Mesenchymal stem cell (in vitro differentiated cells and primary cell): Measurements from ENCODE around the gene P3H4.
A peak's percentile ranks its signal among the peaks of the same experiment; 100 is the strongest.

ENCODE experiments used
- DNase-seq: peaks from one replicate; pipeline ENCODE4 v3.0.0-alpha.2; 2013
- H2AFZ ChIP-seq: one replicate; pipeline ENCODE4 v1.6.1; 2013; ENCODE audit warnings: low read depth, mild to moderate bottlenecking, control low read depth, inconsistent platforms, low read length, moderate library complexity
- H2AK5ac ChIP-seq: 2 replicates; pipeline ENCODE4 v1.6.1; 2013; ENCODE audit warnings: low read length, moderate library complexity, mild to moderate bottlenecking, inconsistent platforms; ENCODE audit not compliant: severe bottlenecking
- H2BK120ac ChIP-seq: one replicate; pipeline ENCODE4 v1.6.1; 2013; ENCODE audit warnings: low read depth, mild to moderate bottlenecking, inconsistent platforms, low read length, moderate library complexity
- H2BK12ac ChIP-seq, 2 experiments: one replicate each; pipeline ENCODE4 v1.6.1; 2013; ENCODE audit warnings: inconsistent platforms in 2 of 2, low read length in 2 of 2, mild to moderate bottlenecking in 2 of 2, moderate library complexity in 2 of 2, control low read depth in 1 of 2
- H2BK15ac ChIP-seq: one replicate; pipeline ENCODE4 v1.6.1; 2013; ENCODE audit warnings: mild to moderate bottlenecking, low read depth, inconsistent platforms; ENCODE audit not compliant: poor library complexity, severe bottlenecking
- H2BK5ac ChIP-seq: 2 replicates; pipeline ENCODE4 v1.6.1; 2013; ENCODE audit warnings: low read depth, mild to moderate bottlenecking, low read length, control low read depth, inconsistent platforms; ENCODE audit not compliant: poor library complexity, severe bottlenecking
- H3K14ac ChIP-seq, 2 experiments: one replicate each; pipeline ENCODE4 v1.6.1; 2013; ENCODE audit warnings: inconsistent platforms in 2 of 2, low read length in 2 of 2, control low read depth in 1 of 2, mild to moderate bottlenecking in 1 of 2, moderate library complexity in 1 of 2
- H3K18ac ChIP-seq, 2 experiments: one replicate each; pipeline ENCODE4 v1.6.1; 2013; ENCODE audit warnings: inconsistent platforms in 2 of 2, low read length in 2 of 2, control low read depth in 1 of 2, low read depth in 1 of 2, mild to moderate bottlenecking in 1 of 2
- H3K23ac ChIP-seq, 2 experiments: one replicate each; pipeline ENCODE4 v1.6.1; 2013; ENCODE audit warnings: inconsistent platforms in 2 of 2, low read length in 2 of 2, mild to moderate bottlenecking in 2 of 2, moderate library complexity in 2 of 2, control low read depth in 1 of 2
- H3K27ac ChIP-seq: 2 replicates; pipeline ENCODE4 v1.5.1; 2013; ENCODE audit warnings: mild to moderate bottlenecking, moderate library complexity, low read length, control low read depth, inconsistent platforms; ENCODE audit not compliant: poor library complexity, severe bottlenecking
- H3K27me3 ChIP-seq, 2 experiments: 2 replicates each; pipeline versions ENCODE4 v1.6.1 to v1.7.0; 2013; ENCODE audit warnings: low read length in 2 of 2, mild to moderate bottlenecking in 2 of 2, moderate library complexity in 2 of 2, control low read depth in 1 of 2, inconsistent platforms in 1 of 2; ENCODE audit not compliant: control insufficient read depth in 1 of 2, insufficient read depth in 1 of 2
- H3K36me3 ChIP-seq, 2 experiments: 2 replicates each; pipeline versions ENCODE4 v1.6.1 to v1.7.0; 2013; ENCODE audit warnings: low read length in 2 of 2, control low read depth in 1 of 2, inconsistent platforms in 1 of 2, low read depth in 1 of 2, mild to moderate bottlenecking in 1 of 2; ENCODE audit not compliant: insufficient read depth in 2 of 2, control insufficient read depth in 1 of 2
- H3K4ac ChIP-seq, 2 experiments: one replicate each; pipeline ENCODE4 v1.6.1; 2013; ENCODE audit warnings: inconsistent platforms in 2 of 2, low read length in 2 of 2, mild to moderate bottlenecking in 2 of 2, moderate library complexity in 2 of 2, control low read depth in 1 of 2, low read depth in 1 of 2
- H3K4me1 ChIP-seq: 2 replicates; pipeline ENCODE4 v1.6.1; 2013; ENCODE audit warnings: low read depth, low read length, control low read depth; ENCODE audit not compliant: control insufficient read depth, insufficient read depth
- H3K4me2 ChIP-seq: 2 replicates; pipeline ENCODE4 v1.6.1; 2013; ENCODE audit warnings: low read length, mild to moderate bottlenecking, inconsistent platforms; ENCODE audit not compliant: poor library complexity, severe bottlenecking
- H3K4me3 ChIP-seq, 2 experiments: 2 replicates each; pipeline versions ENCODE4 v1.5.1 to v1.7.0; 2013; ENCODE audit warnings: low read length in 2 of 2, mild to moderate bottlenecking in 2 of 2, control low read depth in 1 of 2, low read depth in 1 of 2; ENCODE audit not compliant: insufficient read depth in 1 of 2
- H3K79me1 ChIP-seq: replicated peaks from 2 replicates; pipeline ENCODE4 v1.6.1; 2013; ENCODE audit warnings: mild to moderate bottlenecking, control low read depth, low read length, inconsistent platforms; ENCODE audit not compliant: poor library complexity, severe bottlenecking
- H3K9ac ChIP-seq: 2 replicates; pipeline ENCODE4 v1.7.0; 2013; ENCODE audit warnings: mild to moderate bottlenecking, low read length, moderate library complexity
- H3K9me3 ChIP-seq: 2 replicates; pipeline ENCODE4 v1.7.0; 2013; ENCODE audit warnings: mild to moderate bottlenecking, low read length; ENCODE audit not compliant: control insufficient read depth
- H4K8ac ChIP-seq: one replicate; pipeline ENCODE4 v1.6.1; 2013; ENCODE audit warnings: inconsistent platforms, mild to moderate bottlenecking, low read length, moderate library complexity
- H4K91ac ChIP-seq: one replicate; pipeline ENCODE4 v1.6.1; 2013; ENCODE audit warnings: mild to moderate bottlenecking, low read length, inconsistent platforms
- WGBS: methylation state at CpG from one replicate; pipeline ENCODE4 v1.1.7; 2013; ENCODE audit warnings: mixed read lengths; 5-methylcytosine and 5-hydroxymethylcytosine counted together

P3H4 gene

DNA sequence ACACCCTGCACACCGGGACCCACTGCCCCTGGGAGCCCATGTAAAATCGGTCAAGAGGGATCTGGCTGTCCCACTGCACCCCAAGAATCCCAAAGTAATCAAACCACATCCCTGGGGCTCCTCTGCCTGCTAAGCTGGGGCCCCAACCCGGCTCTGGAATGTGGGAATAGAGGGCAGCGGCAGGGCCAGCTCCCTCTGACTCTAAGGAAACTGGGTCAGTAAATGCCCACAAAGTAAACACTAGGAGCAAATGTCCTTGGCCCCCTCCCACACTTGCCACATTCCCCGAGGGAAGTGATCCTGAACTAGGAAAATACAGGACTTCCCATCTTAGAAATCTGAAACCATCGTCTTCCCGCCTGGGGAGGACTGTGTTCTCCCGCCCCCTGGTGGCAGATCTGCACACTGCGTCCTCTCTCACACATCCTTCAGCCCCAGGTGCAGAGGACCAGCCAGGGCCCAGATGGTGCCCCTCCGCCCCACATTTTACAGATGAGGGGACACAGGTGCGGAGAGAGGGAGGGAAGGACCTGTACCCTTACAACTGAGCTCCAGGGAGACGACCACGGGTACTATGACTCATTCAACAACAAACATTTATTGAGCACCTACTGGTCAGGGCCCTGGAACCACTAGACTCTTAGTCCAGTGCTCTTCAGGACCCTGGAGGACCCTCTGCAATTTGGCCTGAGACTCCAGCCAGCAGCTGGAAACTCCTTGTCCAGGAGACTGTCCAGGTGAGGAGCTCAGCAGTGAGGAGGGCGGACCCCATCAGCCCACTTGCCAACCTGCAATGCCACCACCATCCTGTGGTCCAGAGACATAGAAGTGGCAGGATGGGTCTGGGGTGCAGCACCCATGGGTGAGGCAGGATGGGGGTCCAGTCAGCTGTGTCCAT lies 10.1 kb downstream of the P3H4 start:
- H3K36me3 ChIP-seq, result peaks cover 20 to 37% of the 10 kb centered on the region in 2 experiments
- no peak overlapping the region for H3K4me3 ChIP-seq
- H3K4me2 ChIP-seq, result peak overlapping the region; percentile 47
- peak; percentile 80 for DNase-seq
- 3% methylated on average over 13 of the region's 14 CpGs for WGBS
- H3K14ac ChIP-seq, result no peak overlapping the region
- peak overlapping the region; percentile 25 for H2BK5ac ChIP-seq
- H2AFZ ChIP-seq, result no peak overlapping the region
- H4K91ac ChIP-seq, result peak overlapping the region; percentile 3
- H3K79me1 ChIP-seq, result peaks cover 4% of the 10 kb centered on the region
- peaks cover 23% of the 10 kb centered on the region for H3K4me1 ChIP-seq
- H2AK5ac ChIP-seq, result peak overlapping the region; percentile 87
- H3K23ac ChIP-seq, result no peak overlapping the region
- no peak overlapping the region for H2BK120ac ChIP-seq
- no peaks in the 10 kb centered on the region for H3K9me3 ChIP-seq
- peak overlapping the region; percentile 24 to 33 for H2BK12ac ChIP-seq
- no peak overlapping the region for H2BK15ac ChIP-seq
- H3K4ac ChIP-seq, result peak overlapping the region in 1 of 2 experiments; percentile 34
- H3K9ac ChIP-seq, result no peak overlapping the region
- peak overlapping the region; percentile 33 for H3K27ac ChIP-seq
- peak overlapping the region; percentile 0 to 22 for H3K18ac ChIP-seq
- H4K8ac ChIP-seq, result peak overlapping the region; percentile 10
- no peaks in the 10 kb centered on the region for H3K27me3 ChIP-seq

DNA sequence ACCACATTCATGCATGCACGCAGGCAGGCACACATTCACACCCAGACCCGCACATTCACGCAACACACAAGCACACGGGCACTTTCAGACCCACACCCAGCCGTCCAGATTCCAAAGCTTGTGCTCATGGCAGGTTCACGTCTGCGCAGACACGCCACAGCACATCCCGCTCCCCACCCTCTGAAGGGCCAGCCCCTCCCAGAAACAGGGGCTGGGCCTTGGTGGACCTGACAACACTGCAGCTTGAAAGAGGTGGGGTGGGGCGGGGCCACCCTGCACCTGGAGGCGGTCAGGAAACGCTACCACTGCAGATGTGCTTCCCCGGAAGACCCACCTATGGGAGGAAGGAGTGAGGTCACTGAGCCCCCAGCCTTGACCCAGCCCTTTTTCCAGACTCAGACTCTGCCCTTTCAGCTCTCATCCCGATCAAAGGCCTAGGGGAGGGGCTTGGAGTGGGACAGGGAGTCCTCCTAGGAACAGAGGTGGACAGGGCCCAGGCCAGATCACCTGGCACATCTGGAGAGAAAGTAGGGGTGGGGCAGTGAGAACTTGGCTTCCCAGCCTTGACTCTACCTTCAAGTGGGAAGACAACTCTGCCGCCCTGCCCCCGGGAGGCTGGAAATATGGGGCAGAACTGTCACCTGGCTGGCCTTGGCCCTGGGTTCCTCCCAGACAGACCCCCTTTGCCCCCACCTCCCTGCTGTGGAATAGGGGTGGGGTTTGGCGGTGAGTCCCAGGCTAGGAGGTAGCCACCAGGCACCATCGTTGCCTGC lies 11.0 kb downstream of the P3H4 start:
- DNase-seq, result peak; percentile 73
- WGBS, result 45% methylated on average over 12 of the region's 18 CpGs
- peaks cover 4% of the 10 kb centered on the region for H3K79me1 ChIP-seq

GRCh38 chr17:41799366-41799765 lies 12.4 kb downstream of the P3H4 start:
- WGBS, result 94% methylated on average over 8 of the region's 8 CpGs
- Histone ChIP-seq H2AK5ac (peak overlapping the region; percentile 90), H3K79me1 (peaks cover 4% of the 10 kb centered on the region)

More for the DNA sequence above, 11.0 kb downstream of the P3H4 start:
- Histone ChIP-seq H2BK120ac (no peak overlapping the region), H2AK5ac (peak overlapping the region; percentile 87), H2BK12ac (peak overlapping the region; percentile 29 to 59), H3K27ac (peak overlapping the region; percentile 33), H3K23ac (no peak overlapping the region), H2BK15ac (peak overlapping the region; percentile 17), H2BK5ac (no peak overlapping the region), H4K91ac (peak overlapping the region; percentile 3), H3K9ac (no peak overlapping the region), H3K14ac (no peak overlapping the region), H3K18ac (peak overlapping the region; percentile 0 to 22), H3K36me3 (peaks cover 14 to 30% of the 10 kb centered on the region in 2 experiments), H2AFZ (no peak overlapping the region), H3K9me3 (no peaks in the 10 kb centered on the region), H3K4me3 (no peak overlapping the region), H3K4me2 (peak overlapping the region; percentile 47), H3K4me1 (peaks cover 23% of the 10 kb centered on the region), H3K4ac (peak overlapping the region; percentile 1 to 34), H4K8ac (peak overlapping the region; percentile 10), H3K27me3 (no peaks in the 10 kb centered on the region)

GRCh38 chr17:41797377-41797776 lies 14.4 kb downstream of the P3H4 start:
- no peak overlapping the region for H3K4me3 ChIP-seq
- H2BK120ac ChIP-seq, result no peak overlapping the region
- peaks cover 35% of the 10 kb centered on the region for H3K4me1 ChIP-seq
- H4K91ac ChIP-seq, result no peak overlapping the region
- peaks cover 5 to 7% of the 10 kb centered on the region in 2 experiments for H3K36me3 ChIP-seq
- peaks cover 2% of the 10 kb centered on the region for H3K79me1 ChIP-seq
- no peak overlapping the region for H3K9ac ChIP-seq
- H3K27ac ChIP-seq, result no peak overlapping the region
- no peak overlapping the region for H3K4ac ChIP-seq
- H3K4me2 ChIP-seq, result no peak overlapping the region
- H3K14ac ChIP-seq, result no peak overlapping the region
- WGBS, result 97% methylated on average over 3 of the region's 3 CpGs
- no peak overlapping the region for H2AFZ ChIP-seq
- no peak overlapping the region for H2AK5ac ChIP-seq
- H4K8ac ChIP-seq, result no peak overlapping the region
- H3K18ac ChIP-seq, result no peak overlapping the region
- no peaks in the 10 kb centered on the region for H3K27me3 ChIP-seq
- no peak overlapping the region for H3K23ac ChIP-seq
- no peak overlapping the region for H2BK5ac ChIP-seq
- peak overlapping the region; percentile 54 for H2BK15ac ChIP-seq
- H3K9me3 ChIP-seq, result no peaks in the 10 kb centered on the region
- no peak for DNase-seq
- peak overlapping the region in 1 of 2 experiments; percentile 41 for H2BK12ac ChIP-seq

More at GRCh38 chr17:41799366-41799765, 12.4 kb downstream of the P3H4 start:
- Histone ChIP-seq H3K9ac (no peak overlapping the region), H3K36me3 (peaks cover 9 to 18% of the 10 kb centered on the region in 2 experiments), H3K14ac (peak overlapping the region in 1 of 2 experiments; percentile 92), H2BK120ac (no peak overlapping the region), H2BK12ac (peak overlapping the region in 1 of 2 experiments; percentile 55), H4K91ac (no peak overlapping the region), H3K4ac (no peak overlapping the region), H2BK15ac (no peak overlapping the region), H3K27ac (no peak overlapping the region), H2AFZ (no peak overlapping the region), H3K4me1 (peaks cover 23% of the 10 kb centered on the region), H3K27me3 (no peaks in the 10 kb centered on the region), H4K8ac (no peak overlapping the region), H2BK5ac (no peak overlapping the region), H3K23ac (no peak overlapping the region), H3K4me3 (no peak overlapping the region), H3K4me2 (no peak overlapping the region), H3K18ac (peak overlapping the region in 1 of 2 experiments; percentile 38), H3K9me3 (no peaks in the 10 kb centered on the region)
- DNase-seq, result no peak
